PC-9 (cell line): ENCODE measurements around the gene MBOAT7. TPM values are rescaled to one million over a fixed set of nuclear protein-coding genes. Genes with fewer than 3 reads are reported as not detected.

Experiments
- BruUV-seq: library from RNA; stranded (reverse); fragments of 400-500 nt; replicated peaks from 2 replicates; lab custom pipeline; 2021; lab: Mats Ljungman, UMichigan
- CTCF ChIA-PET: fragments of 300-600 bp; sonication (Branson Sonifier 250); formaldehyde crosslinking; loops from one replicate; lab custom pipeline; 2022; ENCODE audit warnings: antibody characterized with exemption; lab: Charles Lee
- POLR2A ChIA-PET: fragments of 300-600 bp; sonication (Branson Sonifier 250); formaldehyde crosslinking; loops from one replicate; lab custom pipeline; 2022; ENCODE audit warnings: antibody characterized with exemption; ENCODE audit not compliant: unreplicated experiment; lab: Charles Lee
- DNase-seq, 2 experiments: peaks; one replicate each; pipeline versions ENCODE4 v3.0.0 to v3.0.0-alpha.2; 2015 to 2022; ENCODE audit warnings: mixed read lengths in 1 of 2
- H2AFZ ChIP-seq: fragments of 200-600 bp; sonication (generic); 2 replicates; pipeline ENCODE4 v1.8.1; 2017; ENCODE audit warnings: antibody characterized with exemption
- H3F3A ChIP-seq: fragments of 200-600 bp; sonication (generic); 2 replicates; pipeline ENCODE4 v1.8.1; 2017; ENCODE audit warnings: antibody characterized with exemption, mild to moderate bottlenecking, low read depth; ENCODE audit not compliant: insufficient read depth
- H3K27ac ChIP-seq: fragments of 200-600 bp; sonication (generic); 2 replicates; pipeline ENCODE4 v1.6.1; 2016; ENCODE audit warnings: mixed run types
- H3K27me3 ChIP-seq: fragments of 200-600 bp; sonication (generic); 2 replicates; pipeline ENCODE4 v1.6.1; 2016; ENCODE audit warnings: low read depth, mixed run types; ENCODE audit not compliant: insufficient read depth
- H3K36me3 ChIP-seq: fragments of 200-600 bp; sonication (generic); 2 replicates; pipeline ENCODE4 v1.6.1; 2016; ENCODE audit warnings: low read depth, mixed run types
- H3K4me1 ChIP-seq: fragments of 200-600 bp; sonication (generic); replicated peaks from 2 replicates; pipeline ENCODE4 v1.6.1; 2016; ENCODE audit warnings: mixed run types; ENCODE audit not compliant: insufficient read depth
- H3K4me2 ChIP-seq: fragments of 200-600 bp; sonication (generic); 2 replicates; pipeline ENCODE4 v1.6.1; 2017; ENCODE audit warnings: mixed run types
- H3K4me3 ChIP-seq: fragments of 200-600 bp; sonication (generic); 2 replicates; pipeline ENCODE4 v1.6.1; 2016; ENCODE audit warnings: mixed run types
- H3K79me2 ChIP-seq: fragments of 200-600 bp; sonication (generic); 2 replicates; pipeline ENCODE4 v1.6.1; 2017; ENCODE audit warnings: low read depth, mixed run types
- H3K9me2 ChIP-seq: fragments of 200-600 bp; sonication (generic); 2 replicates; pipeline ENCODE4 v1.8.1; 2017; ENCODE audit warnings: mild to moderate bottlenecking; ENCODE audit not compliant: insufficient read depth
- H3K9me3 ChIP-seq: fragments of 200-600 bp; sonication (generic); 2 replicates; pipeline ENCODE4 v1.8.1; 2016; ENCODE audit warnings: low read depth; ENCODE audit not compliant: insufficient read depth
- H4K20me1 ChIP-seq: fragments of 200-600 bp; sonication (generic); 2 replicates; pipeline ENCODE4 v1.8.1; 2017; ENCODE audit not compliant: insufficient read depth
- EZH2 ChIP-seq: fragments of 200-600 bp; sonication (generic); IDR thresholded peaks from 2 replicates; pipeline ENCODE4 v1.8.0; 2017; ENCODE audit warnings: antibody characterized with exemption, low read depth
- intact Hi-C: fragments of 100-400 bp; cut with micrococcal nuclease; formaldehyde crosslinking; loops from one replicate; pipeline ENCODE4 v1.10.0; 2022; ENCODE audit not compliant: unreplicated experiment
- total RNA-seq: library from RNA; stranded (reverse); gene quantifications from 2 replicates; pipeline ENCODE4 v1.2.3, GENCODE V29; 2021
- TF ChIP-seq, protein P1 (sequence below): fragments of 200-600 bp; sonication (generic); conservative IDR thresholded peaks from 2 replicates; pipeline ENCODE4 v1.6.1; 2017; ENCODE audit warnings: mixed run types, antibody characterized with exemption, mild to moderate bottlenecking, moderate library complexity

MBOAT7 gene
- total RNA-seq, 1 experiment from 2014 or later: 494 TPM

DNA sequence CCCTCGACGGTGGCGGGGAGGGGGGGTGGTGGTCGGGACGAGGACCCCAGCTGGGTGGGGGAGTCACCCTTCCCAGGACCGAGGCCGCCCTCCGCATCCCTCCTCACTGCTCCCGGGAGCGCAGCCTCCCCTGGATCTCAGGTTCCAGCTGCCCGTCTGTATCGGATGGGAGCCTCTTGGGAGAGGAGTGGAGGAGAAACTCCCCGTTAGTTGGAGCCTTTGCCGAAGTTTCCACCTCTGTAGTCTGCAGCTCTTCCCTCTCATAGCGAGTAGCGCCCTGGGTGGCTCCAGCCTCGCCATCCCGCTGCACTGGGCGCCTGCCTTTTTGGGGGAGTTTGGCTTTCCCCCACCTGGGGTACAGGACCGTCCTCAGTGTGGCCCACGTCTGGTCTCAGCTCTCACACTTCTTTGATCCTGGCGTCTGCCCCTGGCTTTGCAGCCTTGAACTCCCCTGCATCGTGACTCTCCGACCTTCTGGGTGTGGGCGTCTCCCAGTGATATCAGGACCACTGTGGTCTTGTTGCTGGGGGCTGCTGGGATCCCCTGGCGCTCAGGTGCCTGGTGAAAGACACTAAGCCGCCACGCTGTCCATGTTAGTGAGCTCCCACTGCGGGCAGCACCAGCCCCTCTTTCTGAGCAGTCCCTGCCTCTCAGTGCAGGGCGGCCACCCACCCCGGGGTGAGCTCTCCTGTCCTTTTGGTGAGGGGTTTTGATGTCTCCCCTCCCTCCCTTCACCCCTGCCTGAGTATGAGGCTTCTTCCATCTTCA is 50.7 kb downstream of the MBOAT7 start:
- BruUV-seq: TSS peak; percentile 24
- Histone ChIP-seq H2AFZ (no peak overlapping the region), H3K4me2 (peak overlapping the region; percentile 96), H4K20me1 (peaks cover 42% of the 10 kb centered on the region), H3K27me3 (no peaks in the 10 kb centered on the region), H3K9me3 (no peaks in the 10 kb centered on the region), H3K4me1 (peaks cover 26% of the 10 kb centered on the region; the same call in 1 of the 2 replicates), H3K27ac (no peak overlapping the region), H3K36me3 (peaks cover 22% of the 10 kb centered on the region), H3K79me2 (peaks cover 58% of the 10 kb centered on the region), H3K4me3 (peak overlapping the region; percentile 83), H3F3A (peaks cover 12% of the 10 kb centered on the region), H3K9me2 (no peaks in the 10 kb centered on the region)
- DNase-seq: no peak
- ChIA-PET POLR2A (no interaction called here), CTCF (no interaction called here)
- TF ChIP-seq EZH2: no peak
- TF ChIP-seq, protein P1, sequence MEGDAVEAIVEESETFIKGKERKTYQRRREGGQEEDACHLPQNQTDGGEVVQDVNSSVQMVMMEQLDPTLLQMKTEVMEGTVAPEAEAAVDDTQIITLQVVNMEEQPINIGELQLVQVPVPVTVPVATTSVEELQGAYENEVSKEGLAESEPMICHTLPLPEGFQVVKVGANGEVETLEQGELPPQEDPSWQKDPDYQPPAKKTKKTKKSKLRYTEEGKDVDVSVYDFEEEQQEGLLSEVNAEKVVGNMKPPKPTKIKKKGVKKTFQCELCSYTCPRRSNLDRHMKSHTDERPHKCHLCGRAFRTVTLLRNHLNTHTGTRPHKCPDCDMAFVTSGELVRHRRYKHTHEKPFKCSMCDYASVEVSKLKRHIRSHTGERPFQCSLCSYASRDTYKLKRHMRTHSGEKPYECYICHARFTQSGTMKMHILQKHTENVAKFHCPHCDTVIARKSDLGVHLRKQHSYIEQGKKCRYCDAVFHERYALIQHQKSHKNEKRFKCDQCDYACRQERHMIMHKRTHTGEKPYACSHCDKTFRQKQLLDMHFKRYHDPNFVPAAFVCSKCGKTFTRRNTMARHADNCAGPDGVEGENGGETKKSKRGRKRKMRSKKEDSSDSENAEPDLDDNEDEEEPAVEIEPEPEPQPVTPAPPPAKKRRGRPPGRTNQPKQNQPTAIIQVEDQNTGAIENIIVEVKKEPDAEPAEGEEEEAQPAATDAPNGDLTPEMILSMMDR: no peak
- intact Hi-C loops: no loop called here

GRCh38 chr19:54137699-54138488 is 51.5 kb downstream of the MBOAT7 start, which contains the start of gene CNOT3:
TSS of gene CNOT3 (plus strand) at chr19:54137762. CDS start at chr19:54142979, 5,217 bp downstream.
- H3K27ac ChIP-seq: peak within 1 kb of the TSS; percentile 82
- H3F3A ChIP-seq: peaks cover 17% of the 10 kb centered on the region
- DNase-seq: peak in 1 of 2 experiments; percentile 32
- peak within 1 kb of the TSS; percentile 97 for H3K4me2 ChIP-seq
- POLR2A ChIA-PET: interaction anchor here (0.5 to 1.7 kb wide), 16 partner anchors 15 to 1873 kb away, joined by 3 to 36 read pairs (median 6); partner anchors contain the start of genes LENG1, MBOAT7, MYADM and PRPF31
- H3K36me3 ChIP-seq: peaks cover 14% of the 10 kb centered on the region
- H3K27me3 ChIP-seq: no peaks in the 10 kb centered on the region
- H3K9me3 ChIP-seq: no peaks in the 10 kb centered on the region
- H3K79me2 ChIP-seq: peaks cover 52% of the 10 kb centered on the region
- peak within 1 kb of the TSS; percentile 83 for H3K4me3 ChIP-seq
- TF ChIP-seq, protein P1: no peak; the same call in 1 of the 2 replicates
- no peak for TF ChIP-seq EZH2
- H3K4me1 ChIP-seq: peaks cover 26% of the 10 kb centered on the region; the same call in 1 of the 2 replicates
- intact Hi-C loops: loop anchor here (1.0 to 2.0 kb wide), 7 partner anchors 21 to 310 kb away; partner anchors contain the start of genes LENG1, MYADM and NDUFA3
- peaks cover 41% of the 10 kb centered on the region for H4K20me1 ChIP-seq
- CTCF ChIA-PET: interaction anchor here (0.5 to 1.4 kb wide), 6 partner anchors 51 to 345 kb away, joined by 4 to 21 read pairs (median 8); partner anchors contain the start of gene MBOAT7
- H3K9me2 ChIP-seq: no peaks in the 10 kb centered on the region
- no TSS peak for BruUV-seq
- peak within 1 kb of the TSS; percentile 90 for H2AFZ ChIP-seq
